HepG2 (cell line): Measurements from ENCODE around the gene FGD4.

ENCODE experiments used
- BHLHE40 ChIP-seq: IDR thresholded peaks from 2 replicates; pipeline ENCODE4 v1.6.1; 2011; ENCODE audit warnings: low read length, improper control_type of control experiment
- EP300 ChIP-seq, 3 experiments: sonication (generic) in 1 of 3; formaldehyde crosslinking in 1 of 3; IDR thresholded peaks; 2 replicates each; pipeline versions ENCODE4 v1.5.1 to v1.6.1; 2011 to 2020; ENCODE audit warnings: low read depth in 2 of 3, low read length in 2 of 3, borderline replicate concordance in 1 of 3, improper control_type of control experiment in 1 of 3, mild to moderate bottlenecking in 1 of 3, missing genetic modification reagents in 1 of 3, moderate library complexity in 1 of 3
- EZH2 ChIP-seq: conservative IDR thresholded peaks from 2 replicates; pipeline ENCODE4 v1.6.1; 2012; ENCODE audit warnings: mild to moderate bottlenecking, low read depth, low read length, moderate library complexity
- NCOA2 ChIP-seq: sonication (generic); formaldehyde crosslinking; IDR thresholded peaks from 2 replicates; pipeline ENCODE4 v1.8.0; 2022; ENCODE audit warnings: inconsistent platforms
- SMARCC2 ChIP-seq: fragments of 450-650 bp; IDR thresholded peaks from 2 replicates; pipeline ENCODE4 v1.6.1; 2017; ENCODE audit warnings: antibody characterized with exemption, mild to moderate bottlenecking
- SRF ChIP-seq: IDR thresholded peaks from 2 replicates; pipeline ENCODE4 v1.6.1; 2011; ENCODE audit warnings: mild to moderate bottlenecking, low read depth, low read length, moderate library complexity
- TCF12 ChIP-seq, 2 experiments: fragments of 450-650 bp in 1 of 2; sonication (generic) in 1 of 2; formaldehyde crosslinking in 1 of 2; IDR thresholded peaks; 2 replicates each; pipeline versions ENCODE4 v1.6.1 to v1.8.0; 2017 to 2022; ENCODE audit warnings: antibody characterized with exemption in 1 of 2, mild to moderate bottlenecking in 1 of 2, missing genetic modification reagents in 1 of 2, moderate library complexity in 1 of 2
- YY1 ChIP-seq: IDR thresholded peaks from 2 replicates; pipeline ENCODE4 v1.6.1; 2011; ENCODE audit warnings: low read length, low read depth, moderate library complexity, mild to moderate bottlenecking; ENCODE audit not compliant: insufficient read depth, insufficient replicate concordance
- ZMAT5 ChIP-seq: sonication (generic); formaldehyde crosslinking; IDR thresholded peaks from 2 replicates; pipeline ENCODE4 v1.5.0; 2020; ENCODE audit warnings: mild to moderate bottlenecking, low read depth, missing genetic modification reagents, borderline replicate concordance
- ZNF644 ChIP-seq: IDR thresholded peaks from 2 replicates; pipeline ENCODE4 v1.6.1; 2016; ENCODE audit warnings: low read depth
- ZNF720 ChIP-seq: sonication (generic); formaldehyde crosslinking; IDR thresholded peaks from 2 replicates; pipeline ENCODE4 v1.4.0; 2020; ENCODE audit warnings: missing genetic modification reagents

GRCh38 chr12:32512379-32512778 is 113.0 kb downstream of the FGD4 start:
- no peak for TF ChIP-seq SRF
- no peak for TF ChIP-seq ZMAT5 (CRISPR knock-in tag)
- no peak for TF ChIP-seq EZH2
- no peak for TF ChIP-seq YY1
- TF ChIP-seq NCOA2 (CRISPR knock-in tag), result no peak
- no peak for TF ChIP-seq TCF12 (IDR thresholded peaks at IDR 0.05)
- no peak for TF ChIP-seq TCF12 (CRISPR knock-in tag; IDR thresholded peaks at IDR 0.05)
- TF ChIP-seq SMARCC2, result no peak
- no peak for TF ChIP-seq ZNF644
- TF ChIP-seq EP300 (IDR thresholded peaks at IDR 0.05; ENCODE audit: low read depth in 2 of 2, low read length in 2 of 2), result no peak
- TF ChIP-seq EP300 (CRISPR knock-in tag; IDR thresholded peaks at IDR 0.05; ENCODE audit: borderline replicate concordance), result no peak
- TF ChIP-seq BHLHE40, result no peak
- TF ChIP-seq ZNF720 (CRISPR knock-in tag), result no peak
